Lower leg skin (tissue), 3 donors: ENCODE measurements around the gene DOCK1.

Experiments
- CTCF ChIP-seq, 3 donors: fragments of 450-650 bp; IDR thresholded peaks; one replicate each; pipeline ENCODE4 v1.5.1; 2016; ENCODE audit warnings: antibody characterized with exemption in 3 of 3, mild to moderate bottlenecking in 3 of 3, moderate library complexity in 2 of 3
- POLR2A ChIP-seq, 2 donors: fragments of 450-650 bp; IDR thresholded peaks; one replicate each; pipeline ENCODE4 v1.6.1; 2016 to 2017; ENCODE audit warnings: antibody characterized with exemption in 2 of 2, mild to moderate bottlenecking in 1 of 2, moderate library complexity in 1 of 2

DNA sequence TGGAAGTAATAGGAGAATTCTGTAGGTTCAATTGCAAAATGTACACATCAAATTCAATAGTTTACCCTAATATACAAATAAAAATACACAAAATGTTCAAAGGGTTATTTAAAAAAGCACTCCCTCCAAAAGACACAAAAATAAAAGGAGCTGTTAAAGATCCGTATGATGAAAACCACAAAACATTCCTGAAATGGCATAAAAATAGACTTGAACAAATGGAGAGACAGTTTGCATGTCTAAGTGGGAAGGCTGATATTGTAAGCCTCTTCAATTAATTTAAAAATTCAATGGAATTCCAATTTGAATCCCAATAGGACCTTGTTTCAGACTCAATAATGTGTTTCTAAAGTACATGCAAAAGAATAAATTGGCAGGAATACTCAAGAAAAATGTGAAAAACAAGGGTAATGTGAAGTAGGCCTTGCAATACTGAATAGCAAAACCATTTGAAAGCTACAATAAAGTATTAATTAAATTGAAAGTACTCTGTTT is 329.1 kb downstream of the DOCK1 start:
- TF ChIP-seq CTCF (IDR thresholded peaks at IDR 0.05) (no peak), POLR2A (IDR thresholded peaks at IDR 0.05) (no peak)
